Islet precursor cell (in vitro differentiated cells): Measurements from ENCODE around the gene HTRA1.

ENCODE experiments used
- DNase-seq: peaks from one replicate; pipeline ENCODE4 v3.0.0-alpha.2; 2018

Gene HTRA1

DNA sequence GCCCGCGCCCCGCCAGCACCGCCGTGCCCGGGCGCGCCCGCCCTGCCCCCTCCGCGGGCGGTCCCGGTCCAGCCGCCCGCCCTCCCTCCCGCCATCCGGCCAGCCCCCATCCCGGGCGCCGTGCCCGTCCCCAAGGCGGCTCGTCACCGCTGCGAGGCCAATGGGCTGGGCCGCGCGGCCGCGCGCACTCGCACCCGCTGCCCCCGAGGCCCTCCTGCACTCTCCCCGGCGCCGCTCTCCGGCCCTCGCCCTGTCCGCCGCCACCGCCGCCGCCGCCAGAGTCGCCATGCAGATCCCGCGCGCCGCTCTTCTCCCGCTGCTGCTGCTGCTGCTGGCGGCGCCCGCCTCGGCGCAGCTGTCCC lies at the start of gene HTRA1:
Gene HTRA1, plus strand, starts transcription at position 187 of the 362 bp plus-strand sequence. Its CDS starts 100 bp downstream, at position 287.
- DNase-seq, result peak; percentile 83

DNA sequence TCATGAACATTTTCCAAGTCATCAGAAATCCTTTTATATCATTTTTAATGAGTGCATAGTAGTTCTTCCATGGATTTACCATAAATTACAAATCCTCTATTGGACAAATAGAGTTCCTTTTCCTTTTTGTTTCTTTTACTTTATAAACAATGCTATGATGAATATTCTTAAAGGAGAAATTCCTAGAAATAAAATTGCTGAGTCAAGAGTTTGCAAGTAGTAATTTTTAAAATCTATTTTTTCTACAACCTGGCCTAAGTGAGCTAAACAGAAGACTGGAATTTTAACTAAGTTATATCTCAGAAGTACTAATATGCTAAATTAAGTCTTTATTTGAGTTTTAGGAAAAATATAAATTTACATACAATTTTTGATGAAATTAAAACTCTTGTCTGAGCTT lies 48.0 kb upstream of the HTRA1 start:
- DNase-seq, result no peak

DNA sequence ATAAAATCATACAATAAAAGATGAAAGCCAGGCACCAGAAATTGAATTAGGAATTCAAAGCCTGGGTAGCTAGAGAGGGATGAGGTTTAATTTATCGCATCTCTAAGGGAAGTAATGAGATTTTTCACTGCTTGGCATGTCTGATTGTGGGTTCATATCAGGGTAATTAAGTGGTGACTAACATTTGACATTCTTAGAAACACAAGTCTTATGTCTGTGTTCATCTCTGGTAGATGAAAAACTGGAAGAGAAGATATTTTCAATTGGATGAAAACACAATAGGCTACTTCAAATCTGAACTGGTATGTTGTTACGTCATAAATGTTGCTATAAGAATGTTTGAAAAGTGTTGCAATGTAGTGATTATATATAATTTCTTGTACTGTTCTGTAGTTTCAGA lies 43.7 kb upstream of the HTRA1 start:
- DNase-seq, result no peak

DNA sequence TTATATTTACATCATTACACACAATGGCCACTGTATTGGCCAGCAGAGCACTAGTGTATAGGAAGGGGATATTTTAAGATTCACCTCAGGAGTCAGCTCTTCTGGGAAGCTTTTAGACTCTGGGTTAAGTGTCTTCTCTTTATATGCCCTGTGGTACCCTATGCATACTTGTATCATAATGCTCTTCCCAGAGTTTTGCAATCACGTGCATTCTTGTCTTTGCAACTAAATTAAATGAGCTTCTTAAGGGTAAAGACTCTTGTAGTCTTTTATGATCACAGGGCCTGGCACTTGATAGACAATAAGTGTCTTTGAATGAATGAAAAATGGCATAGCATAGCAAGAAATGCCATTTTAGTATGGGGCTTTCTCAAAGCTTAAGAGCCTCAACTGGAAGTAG lies 42.3 kb upstream of the HTRA1 start:
- no peak for DNase-seq

DNA sequence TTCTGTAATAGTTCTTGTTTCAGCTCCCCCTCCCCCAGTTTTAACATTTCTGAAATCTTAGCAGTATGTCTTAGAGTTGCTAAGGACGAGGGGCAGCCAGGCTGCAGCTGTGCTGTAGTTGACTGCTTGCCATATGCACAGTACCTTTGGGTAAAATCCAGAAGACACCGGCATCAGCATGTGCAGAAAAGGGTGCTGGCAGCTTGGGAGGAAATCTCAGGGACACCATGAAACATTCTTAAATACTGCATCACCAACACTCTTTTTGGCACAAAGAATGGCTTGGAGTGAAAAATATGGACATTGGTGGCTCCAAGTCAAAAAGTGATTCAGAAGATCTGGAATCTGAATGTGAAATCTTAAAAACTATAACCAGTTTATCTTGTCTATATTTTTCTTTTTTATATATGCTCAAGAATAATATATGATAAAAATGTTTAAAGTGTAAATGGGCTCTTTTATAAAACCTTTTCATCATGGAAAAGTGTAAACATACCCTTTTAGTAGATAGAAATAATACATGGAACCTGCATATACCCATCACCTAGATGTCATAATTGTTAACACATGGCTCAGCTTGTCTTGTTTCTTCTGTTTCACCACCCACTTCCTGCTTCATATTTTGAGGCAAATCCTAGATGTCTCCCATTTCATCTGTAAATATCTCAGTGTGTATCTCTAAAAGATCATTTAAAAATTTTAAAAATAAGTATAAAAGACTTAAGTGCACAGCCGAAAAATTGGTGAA lies 41.3 kb upstream of the HTRA1 start:
- no peak for DNase-seq

DNA sequence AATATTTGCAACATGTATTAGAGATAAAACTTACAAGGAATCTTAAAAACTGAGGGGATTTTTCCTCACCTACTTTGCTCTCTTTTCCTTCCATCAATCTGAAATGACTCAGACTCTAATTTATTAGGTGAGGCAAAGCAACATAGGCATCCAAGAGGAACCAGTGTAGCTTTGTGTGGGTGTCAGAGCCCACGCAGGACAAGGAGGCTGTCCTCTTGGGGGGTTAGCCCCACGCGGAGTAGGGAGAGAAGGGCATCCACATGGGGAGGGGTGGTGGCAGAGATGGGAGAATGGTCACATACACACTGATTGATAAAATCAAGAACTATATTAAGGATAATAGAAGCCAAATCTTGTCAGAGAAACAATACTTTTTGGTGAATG lies 40.7 kb upstream of the HTRA1 start:
- DNase-seq, result no peak

DNA sequence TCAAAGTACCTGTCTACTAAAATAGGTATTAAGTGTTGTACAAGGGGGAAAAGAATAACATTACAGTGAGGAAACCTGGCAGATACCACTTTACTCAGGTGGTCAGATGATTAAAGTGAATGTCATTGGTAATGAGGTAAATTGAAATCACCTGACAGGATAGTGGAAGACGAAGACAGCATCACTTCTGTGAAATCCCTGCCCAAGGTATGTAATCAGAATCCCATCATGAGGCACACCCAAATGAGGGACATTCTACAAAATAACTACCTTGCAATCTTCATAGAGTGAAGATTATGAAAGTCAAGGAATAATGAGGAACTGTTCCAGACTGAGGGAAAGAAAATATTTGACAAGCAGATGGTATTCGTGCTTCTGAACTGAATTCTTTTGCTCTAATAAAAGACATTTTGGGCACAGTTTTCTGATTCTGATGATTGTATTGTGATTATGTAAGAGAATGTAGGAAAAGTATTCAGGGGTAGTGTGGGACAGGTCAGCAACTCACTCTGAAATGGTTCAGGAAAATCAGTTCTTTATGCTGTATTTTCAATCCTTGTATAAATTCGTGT lies 40.2 kb upstream of the HTRA1 start:
- DNase-seq, result no peak

DNA sequence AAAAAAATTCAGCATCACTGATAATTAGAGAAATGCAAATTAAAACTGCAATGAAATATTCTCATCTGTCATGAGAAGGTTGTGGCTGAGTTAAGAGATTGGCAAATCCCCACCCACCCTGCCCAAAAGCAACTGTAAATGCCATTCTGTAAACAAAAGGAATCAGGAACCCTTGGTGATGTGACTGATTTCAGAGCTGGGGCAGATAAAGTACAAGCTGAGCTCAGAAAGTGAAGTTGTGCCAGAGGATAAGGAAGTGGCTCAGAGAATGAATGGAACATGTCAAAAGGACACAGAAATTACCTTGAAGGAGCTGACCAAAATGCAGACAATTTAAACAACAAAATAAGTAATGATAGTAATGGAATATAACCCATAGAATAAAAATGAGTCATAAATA lies 39.6 kb upstream of the HTRA1 start:
- no peak for DNase-seq

DNA sequence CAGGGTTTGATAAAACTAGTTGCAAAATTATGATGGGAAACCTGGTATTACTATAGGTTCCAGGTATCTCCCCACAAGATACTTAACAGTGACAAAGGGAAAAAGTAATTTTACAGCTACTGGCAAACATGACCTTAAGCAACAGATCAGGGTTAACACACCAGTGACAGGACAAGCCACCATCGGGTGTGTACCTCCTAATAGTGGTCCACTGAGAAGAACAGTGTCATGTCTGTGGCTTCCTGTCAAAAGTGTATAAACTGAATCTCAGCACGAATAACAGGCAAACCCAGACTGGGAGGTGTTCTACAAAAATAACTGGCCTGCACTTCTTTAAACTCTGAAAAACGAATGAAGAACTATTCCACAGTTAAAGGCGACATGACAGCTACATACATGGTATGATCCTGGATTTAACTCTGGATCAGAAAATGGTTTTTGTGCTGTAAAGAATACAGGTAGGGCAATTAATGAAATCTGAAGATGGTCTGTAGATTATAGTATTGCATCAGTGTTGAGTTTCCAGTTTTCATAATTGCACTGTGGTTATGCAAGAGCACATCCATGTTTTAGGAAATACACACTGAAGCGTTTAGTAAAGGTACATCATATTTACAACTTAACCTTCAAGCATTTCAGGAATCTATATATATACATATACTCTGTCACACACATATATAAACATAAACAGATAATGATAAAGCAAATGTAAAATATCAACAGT lies 38.9 kb upstream of the HTRA1 start:
- no peak for DNase-seq

DNA sequence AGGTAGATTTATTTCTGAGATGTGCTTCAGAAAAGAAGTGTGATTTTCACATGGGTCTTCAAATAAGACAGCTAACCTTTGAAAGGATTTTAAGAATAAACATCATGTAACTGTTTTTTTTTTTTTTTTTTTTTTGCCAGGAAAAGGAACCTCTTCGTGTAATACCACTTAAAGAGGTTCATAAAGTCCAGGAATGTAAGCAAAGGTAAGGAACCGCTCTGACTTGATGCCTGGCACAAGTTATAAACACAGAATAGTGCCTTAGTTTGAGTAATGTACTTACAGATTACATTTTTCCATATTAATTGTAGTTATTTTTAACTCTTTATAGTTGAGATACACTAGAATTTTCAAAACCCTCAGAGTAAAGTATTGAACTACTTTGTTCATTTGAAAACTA lies 37.3 kb upstream of the HTRA1 start:
- DNase-seq, result no peak

DNA sequence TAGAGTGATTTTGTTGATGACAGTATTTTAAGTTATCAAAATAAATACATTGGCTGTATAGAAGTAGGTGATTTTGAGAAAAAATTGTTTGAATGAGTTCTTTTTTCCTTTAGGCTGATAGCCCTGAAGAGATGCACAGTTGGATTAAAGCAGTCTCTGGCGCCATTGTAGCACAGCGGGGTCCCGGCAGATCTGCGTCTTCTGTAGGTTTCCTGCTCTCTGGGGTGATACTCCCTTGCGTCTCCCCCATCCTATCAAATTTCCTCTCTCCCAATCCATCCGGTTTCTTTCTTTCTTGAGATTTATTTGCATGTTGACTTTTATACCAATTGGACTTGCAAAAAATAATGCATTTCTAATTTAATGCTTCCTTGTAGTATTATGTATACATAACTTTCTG lies 34.5 kb upstream of the HTRA1 start:
- DNase-seq, result no peak

DNA sequence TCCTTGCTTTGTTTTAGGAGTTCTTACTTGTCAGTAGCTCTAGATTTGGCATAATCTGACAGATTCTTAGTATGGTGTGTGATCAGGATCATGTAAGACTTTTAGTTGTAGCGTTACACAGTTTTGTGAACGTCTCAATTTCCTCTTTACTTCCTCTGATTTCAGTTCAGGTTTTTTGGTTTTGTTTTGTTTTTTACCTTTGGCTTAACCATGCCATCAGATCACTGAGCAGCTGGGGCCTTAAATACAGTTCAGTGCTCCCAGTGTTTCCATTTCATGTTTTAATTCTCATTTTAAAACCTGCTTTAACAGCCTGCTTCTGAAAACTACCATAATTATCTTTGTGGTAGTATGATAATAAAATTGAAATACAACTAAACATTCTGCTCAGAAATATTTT lies 34.1 kb upstream of the HTRA1 start:
- DNase-seq, result no peak

DNA sequence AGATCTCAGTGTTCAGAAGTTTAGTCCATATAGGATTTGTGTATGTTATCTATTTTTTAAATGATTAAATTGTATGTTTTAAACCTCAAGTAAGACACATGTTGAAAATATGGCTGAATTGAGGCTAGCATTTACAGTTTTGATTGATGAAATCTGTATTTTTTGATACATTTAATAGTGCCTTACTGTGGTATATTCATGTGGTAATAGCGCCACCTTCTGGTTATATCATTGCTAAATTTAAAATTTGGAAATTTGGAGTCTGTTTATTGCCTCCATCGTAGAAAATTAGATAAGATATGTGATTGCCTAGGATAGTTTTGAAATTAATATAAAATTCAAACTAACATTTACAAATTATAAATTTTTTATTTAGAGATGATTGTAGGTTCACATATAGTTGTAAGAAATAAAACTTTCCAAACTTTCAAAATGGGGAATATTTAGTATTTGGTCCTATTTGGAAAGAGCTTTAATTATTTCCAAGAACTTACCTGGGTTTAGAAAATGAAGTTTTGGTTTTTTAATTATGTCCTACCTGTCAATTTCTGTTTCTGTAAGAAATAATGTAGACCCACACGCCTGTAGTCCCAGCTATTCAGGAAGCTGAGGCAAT lies 26.0 kb upstream of the HTRA1 start:
- no peak for DNase-seq

DNA sequence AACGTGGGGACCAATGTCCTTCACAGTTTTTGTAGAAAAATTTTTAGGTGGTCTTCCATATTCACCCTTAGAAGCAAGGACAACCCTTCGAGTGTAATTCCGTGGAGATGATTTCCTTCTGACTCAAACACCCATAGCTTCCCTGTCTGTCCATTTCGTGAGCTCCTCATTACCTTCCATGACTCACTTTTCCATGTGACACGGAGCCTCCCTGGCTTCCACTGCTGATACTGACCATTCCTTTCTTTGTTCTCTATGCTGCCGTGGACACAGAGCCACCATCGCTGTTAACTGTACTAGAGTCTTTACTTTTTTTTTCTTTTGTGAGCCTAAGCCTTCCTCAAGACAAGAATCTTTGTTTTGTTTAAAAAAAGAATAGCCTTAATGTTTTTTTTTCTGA lies 19.4 kb upstream of the HTRA1 start:
- DNase-seq, result peak; percentile 86

DNA sequence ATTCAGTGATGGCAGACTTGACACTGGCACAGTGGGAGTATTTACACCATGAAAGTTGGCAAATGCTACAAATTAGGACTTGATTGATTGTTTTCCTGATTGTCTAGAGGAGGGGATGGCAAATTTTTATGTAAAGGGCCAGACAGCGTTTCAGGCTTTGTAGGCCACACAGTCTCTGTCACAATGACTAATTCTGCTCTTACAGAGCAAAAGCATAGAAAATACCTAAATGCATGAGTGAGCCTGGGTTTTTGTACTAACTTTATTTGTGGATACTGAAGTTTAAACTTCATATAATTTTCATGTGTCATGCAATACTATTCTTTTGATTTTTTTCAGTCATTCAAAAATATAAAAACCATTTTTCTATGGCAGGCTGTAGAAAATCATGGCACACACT lies 15.9 kb upstream of the HTRA1 start:
- DNase-seq, result no peak

DNA sequence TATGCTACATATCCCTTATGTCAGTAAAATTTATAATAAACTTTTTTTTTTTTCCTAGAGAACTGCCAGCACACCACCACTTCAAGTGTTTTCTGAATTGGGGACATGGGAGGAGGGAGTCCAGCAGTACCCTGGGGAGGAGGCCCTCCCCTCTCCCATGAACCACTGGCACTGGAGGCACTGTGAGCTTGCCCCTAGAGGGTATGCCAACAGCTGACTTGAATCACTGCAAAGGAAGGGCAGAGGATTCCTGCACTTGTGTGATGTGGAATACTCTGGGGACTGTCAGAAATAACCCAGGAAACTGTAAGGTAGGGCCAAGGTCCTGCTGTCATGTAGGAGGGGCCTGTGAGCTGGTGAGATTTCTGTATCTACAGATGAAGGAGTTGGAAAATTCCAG lies 15.4 kb upstream of the HTRA1 start:
- no peak for DNase-seq

DNA sequence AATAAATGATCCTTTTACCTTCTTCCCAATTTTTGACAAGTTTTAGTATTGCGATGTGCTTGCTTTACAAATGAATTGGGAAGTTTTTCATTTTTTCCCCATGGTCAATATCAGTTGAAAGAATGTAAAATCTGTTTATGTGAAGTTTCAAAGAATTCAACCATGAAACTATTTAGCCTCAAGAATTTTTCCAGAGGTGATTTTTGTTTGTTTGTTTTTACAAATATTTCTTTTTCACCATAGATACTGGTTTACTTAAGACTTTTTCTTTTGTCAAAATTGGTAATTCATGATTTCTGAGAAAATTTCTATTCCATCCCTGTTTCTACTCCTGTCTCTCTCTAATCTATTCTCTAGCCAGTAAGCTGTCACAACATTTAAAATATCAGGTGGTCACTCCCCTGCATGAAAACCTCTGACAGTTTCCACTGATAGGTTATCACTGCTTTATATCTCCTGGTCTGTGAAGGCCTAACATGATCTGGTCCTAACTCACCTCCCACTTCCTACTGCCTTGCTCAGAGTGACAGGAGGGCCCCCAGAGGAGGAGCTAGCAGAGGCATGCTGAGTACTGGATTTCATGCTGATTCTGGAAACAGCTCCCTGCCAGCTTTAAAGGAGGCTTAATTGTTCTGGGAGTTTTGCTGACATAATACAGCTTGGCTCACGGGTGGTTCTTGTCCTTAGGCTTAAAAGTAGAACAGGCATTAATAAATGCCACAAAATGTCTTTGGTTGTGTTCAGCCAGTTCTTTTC lies 14.5 kb upstream of the HTRA1 start:
- DNase-seq, result no peak

DNA sequence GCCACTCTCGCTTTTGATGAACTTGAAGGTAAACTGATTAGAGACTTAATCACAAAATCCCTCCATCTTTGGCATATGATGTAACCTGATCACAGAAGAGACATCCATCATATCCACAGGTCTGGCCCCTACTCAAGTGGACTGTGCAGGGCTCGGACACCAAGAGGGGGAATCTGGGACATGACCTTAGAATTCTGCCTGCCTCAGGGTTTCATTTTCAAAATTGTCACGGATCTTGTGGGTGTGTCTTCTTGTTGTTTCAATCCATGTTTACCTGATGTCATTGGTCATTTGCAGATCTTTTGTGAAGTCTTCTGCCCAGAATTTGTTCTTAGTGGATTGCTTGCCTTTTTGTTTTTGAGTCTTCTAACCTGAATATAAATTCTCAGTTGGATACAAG lies 12.8 kb upstream of the HTRA1 start:
- no peak for DNase-seq

DNA sequence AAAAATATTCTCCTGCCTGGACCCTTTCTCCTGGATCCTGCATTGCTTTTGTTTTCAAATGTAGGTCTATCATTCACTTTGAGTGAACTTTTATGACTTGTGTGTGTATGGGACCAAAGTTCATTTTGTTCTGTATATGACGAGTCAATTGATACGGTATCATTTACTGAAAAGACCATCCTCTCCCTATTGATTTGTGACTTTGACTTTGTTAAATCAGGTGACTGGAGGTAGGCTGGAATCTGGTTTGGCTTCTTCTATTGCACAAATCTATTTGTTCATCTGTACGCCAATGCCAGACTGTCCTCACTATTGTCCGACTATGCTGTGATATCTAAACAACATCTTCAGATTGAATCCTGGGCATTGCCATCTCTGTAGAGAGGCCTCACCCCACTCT lies 12.2 kb upstream of the HTRA1 start:
- DNase-seq, result no peak

DNA sequence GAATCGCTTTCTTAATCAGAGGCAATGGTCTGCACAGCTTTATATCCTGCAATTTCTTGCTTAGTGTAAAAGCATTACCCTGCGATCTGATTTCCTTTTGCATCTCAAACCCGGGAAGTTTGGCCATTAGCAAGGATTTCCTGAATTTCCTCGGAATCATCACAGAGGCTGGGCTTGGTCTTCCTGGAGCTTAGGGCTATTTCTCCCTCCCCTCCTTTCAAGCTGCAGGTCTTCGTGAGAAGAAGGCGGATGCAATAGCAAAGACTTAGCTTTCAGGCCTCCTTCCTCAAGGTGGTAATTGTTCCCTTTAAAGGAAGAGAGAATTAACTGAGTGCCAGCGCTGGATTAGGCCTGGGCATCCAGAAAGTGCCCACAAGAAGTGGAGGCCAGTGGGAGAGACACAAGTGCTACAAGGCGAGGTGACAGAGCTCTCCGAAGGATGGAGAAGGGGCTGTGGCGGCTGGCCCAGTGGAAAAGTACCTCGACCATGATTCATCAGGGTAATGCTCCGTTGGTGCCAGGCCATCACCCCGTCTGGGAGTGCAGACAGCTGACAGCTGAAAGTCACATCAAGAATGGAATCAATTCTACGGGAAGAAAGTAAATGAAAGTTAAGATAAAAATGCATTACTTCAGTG lies 10.9 kb upstream of the HTRA1 start:
- no peak for DNase-seq

DNA sequence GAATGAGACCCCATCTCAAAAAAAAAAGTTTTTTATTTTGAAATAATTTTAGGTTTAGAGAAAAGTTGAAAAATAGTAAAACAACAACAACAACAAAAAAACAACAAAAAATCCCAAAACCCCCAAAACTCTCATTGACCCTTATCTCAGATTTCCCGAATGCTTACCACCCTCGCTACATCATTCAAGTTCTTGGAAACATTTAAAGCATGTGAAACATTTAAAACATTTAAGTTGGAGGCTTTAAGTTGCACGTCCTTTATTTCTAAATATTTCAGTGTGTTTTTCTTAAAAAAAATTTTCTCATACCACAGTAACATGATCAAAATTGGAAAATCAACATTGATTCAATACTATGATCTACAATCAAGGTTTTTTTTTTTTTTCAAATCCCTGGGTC lies 7.3 kb upstream of the HTRA1 start:
- DNase-seq, result no peak

DNA sequence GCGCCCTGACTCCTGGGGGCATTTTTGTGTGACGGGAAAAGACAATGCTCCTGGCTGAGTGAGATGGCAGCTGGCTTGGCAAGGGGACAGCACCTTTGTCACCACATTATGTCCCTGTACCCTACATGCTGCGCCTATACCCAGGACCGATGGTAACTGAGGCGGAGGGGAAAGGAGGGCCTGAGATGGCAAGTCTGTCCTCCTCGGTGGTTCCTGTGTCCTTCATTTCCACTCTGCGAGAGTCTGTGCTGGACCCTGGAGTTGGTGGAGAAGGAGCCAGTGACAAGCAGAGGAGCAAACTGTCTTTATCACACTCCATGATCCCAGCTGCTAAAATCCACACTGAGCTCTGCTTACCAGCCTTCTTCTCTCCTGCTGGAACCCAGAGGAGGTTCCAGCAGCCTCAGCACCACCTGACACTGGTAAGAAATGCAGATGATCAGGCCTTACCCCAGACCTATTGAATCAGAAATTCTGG lies 6.7 kb upstream of the HTRA1 start, which contains the start of gene ARMS2:
Gene ARMS2, plus strand, starts transcription at position 51 of the 478 bp plus-strand sequence. Its CDS starts 75 bp downstream, at position 126.
- DNase-seq, result no peak
